Neural cell (in vitro differentiated cells): ENCODE data around the gene ADGRE3. TPM values are rescaled to one million over a fixed set of nuclear protein-coding genes. Genes with fewer than 3 reads are reported as not detected.

Source experiments
- H2AFZ ChIP-seq: fragments of 200-600, 300-800 bp; sonication (generic), shearing (Covaris generic); 2 replicates; pipeline ENCODE4 v1.6.0; 2014; ENCODE audit warnings: low read depth, mild to moderate bottlenecking, antibody characterized with exemption, low read length, moderate library complexity
- H3F3A ChIP-seq: fragments of 200-600 bp; shearing (Covaris generic); 2 replicates; pipeline ENCODE4 v1.6.1; 2016; ENCODE audit warnings: mild to moderate bottlenecking, moderate library complexity, mixed read lengths, antibody characterized with exemption, low read length; ENCODE audit not compliant: insufficient read depth, poor library complexity, severe bottlenecking
- H3K27ac ChIP-seq: fragments of 200-600, 300-800 bp; sonication (generic), shearing (Covaris generic); 2 replicates; pipeline ENCODE4 v1.5.1; 2014; ENCODE audit warnings: mild to moderate bottlenecking, low read length, moderate library complexity
- H3K27me3 ChIP-seq: fragments of 300-800, 200-600 bp; sonication (generic), shearing (Covaris generic); 2 replicates; pipeline ENCODE4 v1.6.0; 2014; ENCODE audit warnings: mild to moderate bottlenecking, low read depth, low read length, moderate library complexity; ENCODE audit not compliant: insufficient read depth
- H3K36me3 ChIP-seq: fragments of 300-800, 200-600 bp; sonication (generic), shearing (Covaris generic); 2 replicates; pipeline ENCODE4 v1.5.1; 2014; ENCODE audit warnings: mild to moderate bottlenecking, antibody characterized with exemption, low read length, moderate library complexity; ENCODE audit not compliant: insufficient read depth
- H3K4me2 ChIP-seq: fragments of 300-800, 200-600 bp; sonication (generic), shearing (Covaris generic); 2 replicates; pipeline ENCODE4 v1.6.0; 2014; ENCODE audit warnings: mild to moderate bottlenecking, low read length
- H3K4me3 ChIP-seq: fragments of 300-800, 200-600 bp; sonication (generic), shearing (Covaris generic); 2 replicates; pipeline ENCODE4 v1.5.1; 2014; ENCODE audit warnings: mild to moderate bottlenecking, low read length, moderate library complexity
- H3K79me2 ChIP-seq: fragments of 200-600 bp; shearing (Covaris generic); replicated peaks from 2 replicates; pipeline ENCODE4 v1.6.0; 2014; ENCODE audit warnings: mild to moderate bottlenecking, low read length, moderate library complexity; ENCODE audit not compliant: insufficient read depth
- H3K9ac ChIP-seq: fragments of 300-800, 200-600 bp; sonication (generic), shearing (Covaris generic); 2 replicates; pipeline ENCODE4 v1.6.1; 2016; ENCODE audit warnings: mild to moderate bottlenecking, low read length, mixed read lengths
- H3K9me2 ChIP-seq: fragments of 200-600 bp; shearing (Covaris generic); 2 replicates; pipeline ENCODE4 v1.6.1; 2016; ENCODE audit warnings: mild to moderate bottlenecking, low read length, mixed read lengths; ENCODE audit not compliant: insufficient read depth
- H3K9me3 ChIP-seq: fragments of 200-600, 300-800 bp; sonication (generic), shearing (Covaris generic); 2 replicates; pipeline ENCODE4 v1.6.1; 2016; ENCODE audit warnings: mild to moderate bottlenecking, mixed run types, low read length, moderate library complexity, mixed read lengths
- H4K20me1 ChIP-seq: fragments of 200-600 bp; shearing (Covaris generic); 2 replicates; pipeline ENCODE4 v1.6.1; 2016; ENCODE audit warnings: mild to moderate bottlenecking, mixed run types; ENCODE audit not compliant: insufficient read depth
- CTCF ChIP-seq: fragments of 450-650 bp; IDR thresholded peaks from 2 replicates; pipeline ENCODE4 v1.5.1; 2014; ENCODE audit warnings: antibody characterized with exemption, mild to moderate bottlenecking, moderate library complexity; ENCODE audit not compliant: poor library complexity, severe bottlenecking
- EP300 ChIP-seq: fragments of 450-650 bp; conservative IDR thresholded peaks from 2 replicates; pipeline ENCODE4 v1.6.1; 2014; ENCODE audit warnings: antibody characterized with exemption, mild to moderate bottlenecking, moderate library complexity; ENCODE audit not compliant: poor library complexity, severe bottlenecking
- EZH2 ChIP-seq: fragments of 200-600, 300-800 bp; shearing (Covaris generic), sonication (generic); IDR thresholded peaks from 2 replicates; pipeline ENCODE4 v1.6.1; 2014; ENCODE audit warnings: antibody characterized with exemption, low read length, borderline replicate concordance, mild to moderate bottlenecking; ENCODE audit not compliant: insufficient read depth, poor library complexity, severe bottlenecking
- MXI1 ChIP-seq: fragments of 450-650 bp; conservative IDR thresholded peaks from 2 replicates; pipeline ENCODE4 v1.6.1; 2014; ENCODE audit warnings: antibody characterized with exemption, mild to moderate bottlenecking; ENCODE audit not compliant: poor library complexity, severe bottlenecking
- POLR2AphosphoS5 ChIP-seq: IDR thresholded peaks from 2 replicates; pipeline ENCODE4 v1.6.1; 2012
- RAD21 ChIP-seq: fragments of 450-650 bp; conservative IDR thresholded peaks from 2 replicates; pipeline ENCODE4 v1.6.1; 2014; ENCODE audit warnings: antibody characterized with exemption, mild to moderate bottlenecking, moderate library complexity
- REST ChIP-seq: IDR thresholded peaks from 2 replicates; pipeline ENCODE4 v1.6.1; 2012; ENCODE audit warnings: borderline replicate concordance
- SMC3 ChIP-seq: fragments of 450-650 bp; conservative IDR thresholded peaks from 2 replicates; pipeline ENCODE4 v1.6.1; 2014; ENCODE audit warnings: antibody characterized with exemption, mild to moderate bottlenecking, moderate library complexity; ENCODE audit not compliant: poor library complexity
- TAF1 ChIP-seq: IDR thresholded peaks from 2 replicates; pipeline ENCODE4 v1.6.1; 2012; ENCODE audit warnings: low read depth
- polyA plus RNA-seq: library from polyadenylated mRNA; depleted of rRNA; stranded (reverse); fragments of >200 nt; gene quantifications from 2 replicates; pipeline ENCODE4 v1.2.3, GENCODE V29; 2014

The ADGRE3 gene
- polyA plus RNA-seq, 1 donor from 2014 or later, result not detected

- H3K36me3 ChIP-seq, result no peaks in the 10 kb centered on the region
- H3F3A ChIP-seq, result no peaks in the 10 kb centered on the region
- H3K79me2 ChIP-seq, result no peaks in the 10 kb centered on the region
- H2AFZ ChIP-seq, result no peak overlapping the region
- no peaks in the 10 kb centered on the region for H3K9me2 ChIP-seq
- H3K27me3 ChIP-seq, result no peaks in the 10 kb centered on the region
- H3K4me3 ChIP-seq, result no peak overlapping the region
- no peak overlapping the region for H3K4me2 ChIP-seq
- H4K20me1 ChIP-seq, result no peaks in the 10 kb centered on the region
- no peak overlapping the region for H3K27ac ChIP-seq
- H3K9ac ChIP-seq, result no peak overlapping the region
- no peaks in the 10 kb centered on the region for H3K9me3 ChIP-seq
- TF ChIP-seq RAD21 (no peak), EZH2 (no peak), TAF1 (no peak), SMC3 (no peak), REST (no peak), POLR2AphosphoS5 (no peak), EP300 (no peak), MXI1 (no peak), CTCF (no peak)
These were observed 24.5 kb downstream of the ADGRE3 start for GRCh38 chr19:14650161-14650560.

GRCh38 chr19:14649020-14649419 is 25.6 kb downstream of the ADGRE3 start:
- Histone ChIP-seq H3K9ac (no peak overlapping the region), H3K36me3 (no peaks in the 10 kb centered on the region), H3K27ac (no peak overlapping the region), H3K9me3 (no peaks in the 10 kb centered on the region), H3K4me2 (no peak overlapping the region), H3K4me3 (no peak overlapping the region), H3K9me2 (no peaks in the 10 kb centered on the region), H3K79me2 (no peaks in the 10 kb centered on the region), H3F3A (no peaks in the 10 kb centered on the region), H3K27me3 (no peaks in the 10 kb centered on the region), H4K20me1 (no peaks in the 10 kb centered on the region), H2AFZ (no peak overlapping the region)
- TF ChIP-seq TAF1 (no peak), MXI1 (no peak), POLR2AphosphoS5 (no peak), REST (no peak), RAD21 (no peak), EP300 (no peak), SMC3 (no peak), CTCF (no peak), EZH2 (no peak)
